Peyer's patch (tissue), 4 donors: ENCODE data around the gene CIAO2B. TPM values are rescaled to one million over a fixed set of nuclear protein-coding genes. Genes with fewer than 3 reads are reported as not detected.

Experiments
- DNase-seq, 3 donors: peaks; one replicate each; pipeline ENCODE4 v3.0.0-alpha.2; 2017 to 2019
- H3K27ac ChIP-seq, 4 donors: fragments of 200-600 bp; sonication (generic); one replicate each; pipeline ENCODE4 v1.5.1; 2016 to 2019
- H3K27me3 ChIP-seq, 2 donors: fragments of 200-600 bp; sonication (generic); one replicate each; pipeline ENCODE4 v1.5.1; 2019
- H3K36me3 ChIP-seq, 3 donors: fragments of 200-600 bp; sonication (generic); one replicate each; pipeline ENCODE4 v1.5.1; 2016 to 2019
- H3K4me1 ChIP-seq, 4 donors: fragments of 200-600 bp; sonication (generic); one replicate each; pipeline ENCODE4 v1.5.1; 2016 to 2019
- H3K4me3 ChIP-seq, 4 donors: fragments of 200-600 bp; sonication (generic); 1 replicate in 3 of 4; 2 replicates in 1 of 4; pipeline ENCODE4 v1.5.1; 2016 to 2019; ENCODE audit warnings: mild to moderate bottlenecking in 1 of 4
- H3K9me3 ChIP-seq, 4 donors: fragments of 200-600 bp; sonication (generic); one replicate each; pipeline ENCODE4 v1.5.1; 2016 to 2019; ENCODE audit warnings: mild to moderate bottlenecking in 1 of 4
- CTCF ChIP-seq, 6 experiments: fragments of 450-650 bp in 4 of 6; fragments of 200-600 bp in 2 of 6; sonication (generic) in 1 of 6; IDR thresholded peaks; one replicate each; pipeline ENCODE4 v1.5.1; 2017 to 2019; ENCODE audit warnings: antibody characterized with exemption in 6 of 6, mild to moderate bottlenecking in 3 of 6, moderate library complexity in 1 of 6
- POLR2A ChIP-seq, 2 donors: fragments of 450-650 bp; IDR thresholded peaks; one replicate each; pipeline ENCODE4 v1.5.1; 2017; ENCODE audit warnings: antibody characterized with exemption in 2 of 2, mild to moderate bottlenecking in 2 of 2, moderate library complexity in 2 of 2
- total RNA-seq, 4 donors: library from RNA; depleted of rRNA; stranded (reverse); fragments of >200 nt; gene quantifications; one replicate each; pipeline ENCODE4 v1.1.0, GENCODE V29; 2016

Gene CIAO2B
- total RNA-seq, 4 donors from 2014 or later = 28.1 to 72.7 (median 55.2) TPM

GRCh38 chr16:66915041-66915440, 19.2 kb downstream of the CIAO2B start:
- Histone ChIP-seq H3K36me3 (no peaks in the 10 kb centered on the region), H3K27me3 (no peaks in the 10 kb centered on the region)
- TF ChIP-seq CTCF (IDR thresholded peaks at IDR 0.05) (no peak), POLR2A (IDR thresholded peaks at IDR 0.05) (no peak)

GRCh38 chr16:66914541-66914940, 19.7 kb downstream of the CIAO2B start:
- H3K4me1 ChIP-seq = peaks cover 0 to 6% (median 0%) of the 10 kb centered on the region in 4 donors
- no peak for DNase-seq
- no peaks in the 10 kb centered on the region for H3K36me3 ChIP-seq
- no peak overlapping the region for H3K27ac ChIP-seq
- no peak overlapping the region for H3K4me3 ChIP-seq
- TF ChIP-seq CTCF (IDR thresholded peaks at IDR 0.05) (no peak), POLR2A (IDR thresholded peaks at IDR 0.05) (no peak)
- no peaks in the 10 kb centered on the region for H3K9me3 ChIP-seq
- no peaks in the 10 kb centered on the region for H3K27me3 ChIP-seq

More at GRCh38 chr16:66915041-66915440, 19.2 kb downstream of the CIAO2B start:
- no peaks in the 10 kb centered on the region for H3K9me3 ChIP-seq
- DNase-seq = no peak
- no peak overlapping the region for H3K4me3 ChIP-seq
- H3K27ac ChIP-seq = no peak overlapping the region
- H3K4me1 ChIP-seq = peaks cover 0 to 11% (median 0%) of the 10 kb centered on the region in 4 donors

GRCh38 chr16:66913711-66914110, 20.5 kb downstream of the CIAO2B start:
- no peak for DNase-seq
- H3K27me3 ChIP-seq = no peaks in the 10 kb centered on the region
- no peaks in the 10 kb centered on the region for H3K36me3 ChIP-seq
- H3K4me3 ChIP-seq = no peak overlapping the region
- TF ChIP-seq CTCF (IDR thresholded peaks at IDR 0.05) (no peak), POLR2A (IDR thresholded peaks at IDR 0.05) (no peak)
- no peaks in the 10 kb centered on the region for H3K4me1 ChIP-seq
- H3K27ac ChIP-seq = no peak overlapping the region
- no peaks in the 10 kb centered on the region for H3K9me3 ChIP-seq

GRCh38 chr16:66913081-66913480, 21.1 kb downstream of the CIAO2B start:
- no peak overlapping the region for H3K27ac ChIP-seq
- no peaks in the 10 kb centered on the region for H3K27me3 ChIP-seq
- H3K4me1 ChIP-seq = no peaks in the 10 kb centered on the region
- no peak for DNase-seq
- no peak for TF ChIP-seq CTCF (IDR thresholded peaks at IDR 0.05)
- TF ChIP-seq POLR2A (IDR thresholded peaks at IDR 0.05) = no peak
- no peak overlapping the region for H3K4me3 ChIP-seq
- no peaks in the 10 kb centered on the region for H3K36me3 ChIP-seq
- H3K9me3 ChIP-seq = no peaks in the 10 kb centered on the region

- H3K27ac ChIP-seq = no peak overlapping the region
- no peaks in the 10 kb centered on the region for H3K36me3 ChIP-seq
- H3K27me3 ChIP-seq = no peaks in the 10 kb centered on the region
- no peaks in the 10 kb centered on the region for H3K9me3 ChIP-seq
- H3K4me3 ChIP-seq = no peak overlapping the region
- no peaks in the 10 kb centered on the region for H3K4me1 ChIP-seq
- TF ChIP-seq CTCF (IDR thresholded peaks at IDR 0.05) (no peak), POLR2A (IDR thresholded peaks at IDR 0.05) (no peak)
- DNase-seq = no peak
Measured at GRCh38 chr16:66911801-66912200, 22.4 kb downstream of the CIAO2B start.

- no peak for DNase-seq
- Histone ChIP-seq H3K4me1 (peaks cover 0 to 1% (median 0%) of the 10 kb centered on the region in 4 donors), H3K36me3 (no peaks in the 10 kb centered on the region), H3K27me3 (no peaks in the 10 kb centered on the region), H3K4me3 (no peak overlapping the region), H3K9me3 (no peaks in the 10 kb centered on the region), H3K27ac (no peak overlapping the region)
- TF ChIP-seq CTCF (IDR thresholded peaks at IDR 0.05) (no peak), POLR2A (IDR thresholded peaks at IDR 0.05) (no peak)
Measured at GRCh38 chr16:66911112-66911511, 23.1 kb downstream of the CIAO2B start.
